Mammary epithelial cell (primary cell): Measurements from ENCODE around the gene SYT12.

Source experiments
- EZH2 ChIP-seq: IDR thresholded peaks from 2 replicates; pipeline ENCODE4 v1.6.1; 2012; ENCODE audit warnings: low read length, inconsistent platforms, borderline replicate concordance
- TF ChIP-seq, protein P1 (sequence below), 2 donors: IDR thresholded peaks in 1 of 2; conservative IDR thresholded peaks in 1 of 2; 2 replicates each; pipeline ENCODE4 v1.5.1; 2011 to 2012; ENCODE audit warnings: inconsistent platforms in 2 of 2, low read length in 2 of 2, mild to moderate bottlenecking in 2 of 2, control low read depth in 1 of 2, low read depth in 1 of 2; ENCODE audit not compliant: insufficient read depth in 1 of 2; ENCODE audit errors: extremely low read depth in 1 of 2

DNA sequence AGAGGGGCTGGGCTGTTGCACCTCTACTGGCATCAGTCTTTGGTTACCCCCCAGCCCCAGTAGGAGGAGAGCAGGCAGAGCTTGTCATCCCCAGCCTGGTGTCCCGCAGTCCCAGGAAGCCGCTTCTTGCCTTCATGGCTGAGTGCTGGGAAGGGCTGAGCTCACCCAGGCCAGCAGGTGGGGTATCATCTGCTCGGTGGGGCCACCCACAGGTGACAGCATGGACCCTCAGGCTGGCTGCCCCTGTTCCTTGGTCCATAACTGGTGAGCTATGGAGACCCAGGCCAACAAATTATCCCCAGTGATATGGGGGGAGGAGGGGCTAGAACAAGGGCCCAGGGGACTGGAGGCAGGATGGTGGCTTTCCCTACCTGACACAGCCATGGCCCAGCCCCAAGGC lies 27.2 kb downstream of the SYT12 start:
- TF ChIP-seq, protein P1, sequence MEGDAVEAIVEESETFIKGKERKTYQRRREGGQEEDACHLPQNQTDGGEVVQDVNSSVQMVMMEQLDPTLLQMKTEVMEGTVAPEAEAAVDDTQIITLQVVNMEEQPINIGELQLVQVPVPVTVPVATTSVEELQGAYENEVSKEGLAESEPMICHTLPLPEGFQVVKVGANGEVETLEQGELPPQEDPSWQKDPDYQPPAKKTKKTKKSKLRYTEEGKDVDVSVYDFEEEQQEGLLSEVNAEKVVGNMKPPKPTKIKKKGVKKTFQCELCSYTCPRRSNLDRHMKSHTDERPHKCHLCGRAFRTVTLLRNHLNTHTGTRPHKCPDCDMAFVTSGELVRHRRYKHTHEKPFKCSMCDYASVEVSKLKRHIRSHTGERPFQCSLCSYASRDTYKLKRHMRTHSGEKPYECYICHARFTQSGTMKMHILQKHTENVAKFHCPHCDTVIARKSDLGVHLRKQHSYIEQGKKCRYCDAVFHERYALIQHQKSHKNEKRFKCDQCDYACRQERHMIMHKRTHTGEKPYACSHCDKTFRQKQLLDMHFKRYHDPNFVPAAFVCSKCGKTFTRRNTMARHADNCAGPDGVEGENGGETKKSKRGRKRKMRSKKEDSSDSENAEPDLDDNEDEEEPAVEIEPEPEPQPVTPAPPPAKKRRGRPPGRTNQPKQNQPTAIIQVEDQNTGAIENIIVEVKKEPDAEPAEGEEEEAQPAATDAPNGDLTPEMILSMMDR (conservative IDR thresholded peaks at IDR 0.05 in 1 of 2, IDR thresholded peaks at IDR 0.05 in 1 of 2; ENCODE audit: extremely low read depth in 1 of 2, insufficient read depth in 1 of 2, low read depth in 1 of 2, low read length in 2 of 2) = no peak
- TF ChIP-seq EZH2 = no peak
